GM18502 (cell line): Measurements from ENCODE around the gene LYVE1.
A peak's percentile ranks its signal among the peaks of the same experiment; 100 is the strongest.
"Not testable (repeated sequence)": the region's sequence is repeated elsewhere in the genome, so short reads cannot be mapped to it uniquely, and the experiment has no call there.

Experiments
- ATAC-seq: cut with Tn5 transposase; IDR thresholded peaks from one replicate; pipeline ENCODE4 v1.9.1; 2021; ENCODE audit warnings: mild to moderate bottlenecking; ENCODE audit not compliant: unreplicated experiment, poor library complexity

Gene LYVE1, protein sequence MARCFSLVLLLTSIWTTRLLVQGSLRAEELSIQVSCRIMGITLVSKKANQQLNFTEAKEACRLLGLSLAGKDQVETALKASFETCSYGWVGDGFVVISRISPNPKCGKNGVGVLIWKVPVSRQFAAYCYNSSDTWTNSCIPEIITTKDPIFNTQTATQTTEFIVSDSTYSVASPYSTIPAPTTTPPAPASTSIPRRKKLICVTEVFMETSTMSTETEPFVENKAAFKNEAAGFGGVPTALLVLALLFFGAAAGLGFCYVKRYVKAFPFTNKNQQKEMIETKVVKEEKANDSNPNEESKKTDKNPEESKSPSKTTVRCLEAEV

DNA sequence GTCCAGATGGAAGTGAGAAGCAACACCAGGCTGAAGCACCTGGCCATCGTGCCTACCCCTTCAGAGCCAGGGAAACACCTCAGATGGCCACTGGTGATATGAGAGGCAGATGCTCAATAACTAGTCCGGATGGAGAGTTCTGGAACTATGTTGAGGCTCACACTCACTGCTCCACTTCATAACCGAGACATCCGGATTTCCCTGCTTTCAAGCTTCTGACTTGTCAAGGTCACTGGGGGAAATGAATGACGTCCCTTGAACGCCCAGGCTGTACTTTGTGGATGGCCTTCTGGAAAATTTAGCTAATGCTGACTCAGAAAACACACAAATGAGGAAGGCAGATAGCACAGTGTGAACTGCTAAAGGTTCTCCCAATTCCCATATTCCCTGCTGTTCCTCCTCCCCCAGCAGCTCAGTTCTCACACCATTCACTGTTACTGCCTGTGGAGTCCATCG is at the start of gene LYVE1:
TSS of gene LYVE1 (minus strand) at position 180 of the 456 bp plus-strand sequence. CDS start at position 47, 133 bp downstream.
- ATAC-seq = no peak

DNA sequence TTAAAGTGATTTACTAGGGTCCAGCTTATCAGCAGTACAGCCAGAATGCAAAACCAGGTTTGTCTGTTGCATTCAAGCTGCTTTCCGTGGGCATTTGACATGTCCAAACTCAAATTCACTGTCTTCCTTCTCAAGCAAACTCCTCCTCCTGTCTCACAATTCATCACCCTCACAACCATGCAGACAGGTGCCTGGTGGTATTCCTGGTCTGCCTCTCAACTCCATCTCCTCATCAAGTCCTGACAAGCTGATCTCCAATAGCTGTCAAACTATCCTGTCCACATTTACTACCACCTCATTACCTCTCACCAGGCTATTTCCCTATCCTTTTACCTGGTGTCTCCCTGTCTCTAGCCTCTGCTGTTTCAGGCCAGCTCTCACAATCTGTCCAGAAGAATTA is 49.1 kb upstream of the LYVE1 start:
- no peak for ATAC-seq

DNA sequence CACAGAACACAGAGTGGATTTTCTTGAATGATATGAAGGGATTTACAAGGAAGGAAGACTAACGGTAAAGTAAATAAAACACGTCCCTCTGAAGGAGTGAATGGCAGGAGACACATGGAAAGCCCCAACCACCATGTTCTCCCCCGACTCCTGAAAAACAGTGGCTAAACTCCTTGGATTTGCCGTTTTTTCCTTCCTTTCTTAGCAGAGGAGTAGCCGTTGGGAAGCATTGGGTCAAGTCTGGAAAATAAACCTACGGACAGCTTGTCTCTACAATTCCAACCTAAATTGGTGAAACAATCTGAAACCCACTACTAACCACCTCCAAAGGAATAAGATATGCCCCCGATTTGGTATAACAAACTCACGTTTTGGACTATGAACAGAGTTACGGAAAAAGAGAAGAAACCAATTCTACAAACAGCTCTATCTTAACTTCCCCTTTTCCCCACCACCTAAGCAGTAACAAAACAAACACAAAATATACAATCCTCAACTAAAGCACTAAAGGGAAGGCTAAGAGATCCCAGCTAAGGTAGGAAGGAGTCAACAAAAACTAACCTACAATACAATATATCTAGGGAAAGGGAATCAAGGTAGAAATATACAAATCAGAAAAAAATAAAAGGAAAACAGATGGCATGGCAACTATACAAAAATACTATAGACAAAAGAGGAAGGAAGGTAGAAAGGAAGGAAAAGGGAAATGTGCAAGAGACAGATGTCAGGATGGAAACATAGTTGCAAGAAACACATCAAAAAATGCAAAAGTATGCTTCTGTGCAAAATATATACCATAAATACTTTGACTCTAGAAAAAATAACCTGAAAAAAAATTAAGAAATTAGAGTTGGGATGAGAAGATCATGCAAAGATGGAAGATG is 43.8 kb upstream of the LYVE1 start:
- no peak for ATAC-seq

DNA sequence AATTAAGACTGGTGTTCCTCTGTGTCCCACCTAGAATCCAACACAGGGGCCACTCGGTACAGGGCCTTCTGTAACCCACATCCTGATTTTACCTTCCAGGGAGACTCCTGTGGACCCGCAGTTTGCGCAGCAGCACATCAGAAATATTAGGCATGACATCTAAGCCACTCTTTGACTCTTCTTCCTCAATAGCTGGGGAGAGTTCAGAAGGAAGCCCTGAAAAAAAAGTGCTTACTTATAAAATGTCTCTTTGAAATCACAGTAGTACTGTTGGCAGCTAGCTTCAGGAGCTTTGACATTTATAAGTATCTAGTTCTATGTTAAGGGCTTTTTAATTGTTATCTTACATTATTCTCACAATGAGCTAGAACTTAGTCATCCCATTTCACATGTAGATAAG is 41.2 kb upstream of the LYVE1 start:
- ATAC-seq = no peak

DNA sequence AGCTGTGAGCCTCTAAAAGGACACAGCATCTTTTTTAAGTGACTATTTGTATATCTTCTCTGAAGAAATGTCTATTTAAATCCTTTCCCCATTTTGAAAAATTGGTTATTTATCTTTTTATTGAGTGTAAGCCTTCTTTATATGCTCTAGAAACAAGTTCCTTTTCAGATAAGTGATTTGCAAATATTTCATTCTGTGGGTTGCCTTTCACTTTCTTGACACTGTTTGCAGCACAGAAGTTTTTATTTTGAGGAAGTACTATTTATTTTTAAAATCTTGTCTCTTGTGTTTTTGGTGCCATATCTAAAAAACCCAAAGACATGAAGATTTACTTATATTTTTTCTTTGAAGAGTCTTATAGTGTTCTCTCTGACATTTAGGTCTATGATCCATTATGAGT is 40.1 kb upstream of the LYVE1 start:
- ATAC-seq = no peak

DNA sequence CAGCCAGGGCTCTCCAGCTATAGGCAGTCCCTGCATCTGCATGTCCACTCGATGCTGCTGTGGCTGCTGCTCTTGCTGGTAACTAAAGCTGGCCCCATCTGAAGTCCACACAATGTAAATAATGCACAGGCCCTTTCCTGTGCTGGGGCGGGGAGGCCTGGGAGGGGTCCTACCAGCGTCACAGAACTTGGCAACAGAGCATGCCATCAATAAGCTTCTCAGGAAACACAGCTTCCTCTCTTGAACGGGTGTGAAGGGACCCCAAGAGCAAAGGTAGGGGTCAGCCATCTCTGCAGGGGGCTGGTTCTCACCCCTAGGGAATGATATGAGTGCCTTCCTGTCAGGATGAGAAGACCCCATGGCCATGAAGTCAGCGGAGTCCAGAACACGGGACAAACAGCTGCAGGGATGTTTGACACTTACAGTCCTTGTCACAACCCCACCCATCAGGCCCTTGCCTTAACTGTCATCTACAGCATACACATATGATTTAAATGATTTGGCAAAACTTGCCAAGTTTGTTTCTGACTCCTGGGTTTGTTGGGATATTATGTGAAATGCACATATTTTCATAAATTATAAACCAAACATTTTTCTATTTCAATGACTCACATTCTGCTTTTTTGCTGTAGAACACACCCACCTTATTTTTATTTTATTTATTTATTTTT is 39.1 kb upstream of the LYVE1 start:
- ATAC-seq = no peak

DNA sequence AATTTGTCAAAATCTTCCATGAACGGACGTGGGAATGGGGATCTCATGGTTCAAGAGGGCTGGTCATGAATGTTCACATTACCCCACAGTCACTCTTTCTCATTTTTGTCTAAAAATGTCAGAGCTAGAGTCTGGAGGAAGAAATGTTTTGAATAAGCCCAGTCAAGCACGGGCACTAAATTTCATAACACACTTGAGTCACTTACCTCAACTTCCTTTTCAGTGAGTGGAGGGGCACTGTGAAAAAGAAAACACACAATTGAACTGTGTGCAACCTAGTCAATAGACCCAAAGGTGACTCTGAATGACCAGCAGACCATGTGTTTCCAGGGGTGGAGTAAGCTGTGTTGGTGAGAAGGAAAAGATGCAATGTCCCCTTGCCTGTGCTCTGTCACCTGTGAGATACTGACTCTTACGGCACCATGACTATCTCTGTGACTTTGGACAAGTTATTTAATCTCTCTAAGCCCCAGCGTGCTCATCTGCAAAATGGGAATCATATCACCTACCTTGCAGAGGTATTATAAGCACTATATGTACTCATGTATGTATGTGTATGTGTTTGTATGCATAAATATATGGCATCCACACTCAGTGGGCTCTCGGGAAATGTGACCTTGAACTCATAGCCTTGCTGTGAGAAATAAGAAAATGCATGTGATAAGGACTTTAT is 38.2 kb upstream of the LYVE1 start:
- peak; percentile 74 for ATAC-seq

DNA sequence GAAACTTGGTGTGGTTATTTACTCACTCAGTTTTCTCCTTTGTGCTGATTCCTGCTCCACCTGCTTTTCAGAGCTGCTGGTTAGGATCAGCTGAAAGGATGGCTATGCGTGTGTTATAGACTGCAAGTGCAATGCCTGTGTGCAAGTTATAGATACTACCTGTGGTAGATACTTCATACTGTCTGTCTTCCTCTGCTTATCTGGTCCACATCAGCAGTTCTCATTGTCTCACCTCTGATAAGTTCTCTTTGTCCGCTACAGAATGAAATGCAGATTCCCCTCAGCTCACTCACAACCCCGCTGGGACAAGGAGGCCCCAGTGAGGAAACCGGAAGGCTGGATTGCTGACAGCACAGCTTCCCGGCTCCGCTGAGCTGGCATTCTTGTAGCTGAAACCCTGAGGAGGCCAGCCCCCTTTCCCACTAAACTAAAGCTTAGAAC is 37.5 kb upstream of the LYVE1 start:
- no peak for ATAC-seq

DNA sequence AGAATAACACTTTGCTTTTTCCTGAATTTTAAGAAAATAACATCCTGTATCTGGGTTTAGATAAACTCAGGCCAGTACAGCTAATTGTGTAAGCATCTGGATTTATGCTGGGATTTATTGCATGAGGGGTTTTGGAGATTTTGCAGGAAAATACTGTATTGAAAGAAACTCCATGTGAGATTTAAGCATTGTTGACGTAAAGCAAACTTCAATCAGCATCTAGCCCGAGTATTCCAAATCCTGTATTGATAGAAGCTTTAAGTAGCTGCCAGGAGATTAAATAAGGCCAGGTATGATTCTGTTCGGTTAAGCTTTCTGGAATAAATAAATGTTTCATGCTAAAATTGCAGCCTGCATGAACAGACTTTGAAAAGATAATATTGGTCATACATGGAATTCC is 36.3 kb upstream of the LYVE1 start:
- no peak for ATAC-seq

DNA sequence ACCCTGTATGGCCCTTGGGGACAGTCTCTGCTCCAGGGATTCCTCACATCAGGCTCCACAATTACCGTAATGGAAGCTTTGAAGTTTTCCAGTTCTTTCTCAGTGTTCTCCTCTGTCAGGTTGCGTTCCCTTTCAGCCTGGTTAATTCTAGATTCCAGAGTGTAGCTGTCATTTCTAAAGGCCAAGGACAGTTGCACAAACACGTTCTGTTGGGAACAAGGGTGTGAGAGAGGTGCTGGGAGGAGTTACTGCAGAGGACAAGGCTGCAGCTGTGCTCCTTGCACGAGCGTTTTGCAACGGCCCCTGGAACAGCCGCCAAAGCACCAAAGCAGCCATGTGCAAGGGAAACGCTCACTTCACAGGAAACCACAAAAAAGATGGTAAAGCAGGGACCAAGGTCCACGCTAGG is 35.9 kb upstream of the LYVE1 start:
- ATAC-seq = no peak

DNA sequence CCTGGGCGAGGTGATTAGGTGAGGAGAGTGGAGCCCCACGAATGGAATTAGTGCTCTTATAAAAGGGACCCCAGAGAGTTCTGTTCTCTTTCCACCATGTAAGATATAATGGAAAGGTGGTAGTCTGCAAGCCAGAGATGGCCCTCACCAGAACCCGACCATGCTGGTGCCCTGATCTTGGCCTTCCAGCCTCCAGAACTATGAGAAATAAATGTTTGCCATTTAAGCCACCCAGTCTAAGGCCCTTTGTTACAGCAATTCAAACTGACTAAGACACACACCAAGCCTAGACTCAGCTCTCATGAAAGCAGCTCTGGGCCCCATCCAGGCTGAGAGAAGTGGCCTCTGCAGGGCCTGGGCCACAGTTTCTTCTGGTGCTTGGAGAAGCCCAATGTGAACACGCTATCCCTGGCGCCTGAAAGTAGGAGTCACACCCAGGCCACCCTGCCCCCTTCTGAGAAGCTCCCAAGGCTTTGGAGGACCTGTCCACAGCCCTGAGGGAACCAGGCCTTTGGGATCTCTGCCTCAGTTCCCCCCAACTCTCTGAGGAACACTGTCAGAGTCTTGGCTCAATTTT is 35.3 kb upstream of the LYVE1 start:
- ATAC-seq = no peak

DNA sequence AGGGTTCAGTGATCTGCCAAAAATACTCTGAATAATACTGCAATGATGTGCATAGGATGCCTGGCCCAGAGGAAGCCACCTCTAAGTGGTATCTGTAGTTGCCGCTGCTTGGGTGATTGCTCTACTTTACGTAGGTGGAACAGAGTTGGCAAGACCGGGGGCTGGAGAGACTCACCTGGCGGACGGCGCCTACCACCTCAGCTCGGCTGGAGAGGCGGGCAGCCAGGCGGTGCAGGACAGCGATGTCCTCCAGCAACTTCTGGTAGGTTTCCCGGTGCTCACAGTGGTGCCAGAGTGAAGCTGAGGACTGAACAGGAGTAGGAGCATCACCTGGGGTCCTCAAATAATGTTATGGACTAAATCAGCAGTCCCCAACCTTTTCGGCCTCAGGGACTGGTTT is 34.5 kb upstream of the LYVE1 start:
- ATAC-seq = no peak

DNA sequence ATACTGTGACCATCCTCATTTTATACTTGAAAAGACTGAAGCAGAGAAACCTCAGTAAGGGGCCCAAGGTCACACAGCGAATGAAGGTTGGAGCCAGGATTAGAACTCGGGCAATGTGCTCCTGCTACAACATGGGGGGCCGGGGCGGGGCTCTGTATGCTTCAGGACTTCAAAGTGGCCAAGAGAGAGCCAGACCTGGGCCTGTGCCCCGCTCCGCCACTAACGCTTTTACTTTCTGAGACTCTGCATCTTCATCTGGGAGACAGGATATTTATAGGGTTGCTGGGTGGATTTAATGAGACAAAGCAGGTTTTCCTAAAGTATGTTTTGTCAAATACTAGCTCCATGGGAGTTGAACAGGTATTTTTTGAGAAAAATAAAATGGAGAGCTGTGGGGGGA is 33.9 kb upstream of the LYVE1 start:
- no peak for ATAC-seq

DNA sequence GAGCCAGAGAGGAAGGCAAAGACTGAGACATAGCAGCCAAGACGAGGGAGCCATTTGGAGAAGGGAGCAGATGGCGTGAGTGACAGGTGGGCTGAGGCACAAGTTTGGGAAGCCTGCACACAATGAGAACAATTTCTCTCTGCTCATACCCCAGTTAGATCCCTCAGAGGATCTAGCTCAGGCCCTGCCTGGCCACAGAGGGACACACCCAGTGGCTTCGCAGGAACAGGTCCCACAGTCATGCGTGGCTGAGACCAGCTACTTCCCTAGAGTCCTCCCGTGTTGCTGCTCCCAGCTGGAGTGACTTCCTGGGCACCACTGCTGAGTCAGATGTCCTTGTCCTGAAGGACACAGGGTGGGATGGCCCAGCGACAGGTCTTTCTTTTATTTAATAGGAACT is 33.4 kb upstream of the LYVE1 start:
- no peak for ATAC-seq

DNA sequence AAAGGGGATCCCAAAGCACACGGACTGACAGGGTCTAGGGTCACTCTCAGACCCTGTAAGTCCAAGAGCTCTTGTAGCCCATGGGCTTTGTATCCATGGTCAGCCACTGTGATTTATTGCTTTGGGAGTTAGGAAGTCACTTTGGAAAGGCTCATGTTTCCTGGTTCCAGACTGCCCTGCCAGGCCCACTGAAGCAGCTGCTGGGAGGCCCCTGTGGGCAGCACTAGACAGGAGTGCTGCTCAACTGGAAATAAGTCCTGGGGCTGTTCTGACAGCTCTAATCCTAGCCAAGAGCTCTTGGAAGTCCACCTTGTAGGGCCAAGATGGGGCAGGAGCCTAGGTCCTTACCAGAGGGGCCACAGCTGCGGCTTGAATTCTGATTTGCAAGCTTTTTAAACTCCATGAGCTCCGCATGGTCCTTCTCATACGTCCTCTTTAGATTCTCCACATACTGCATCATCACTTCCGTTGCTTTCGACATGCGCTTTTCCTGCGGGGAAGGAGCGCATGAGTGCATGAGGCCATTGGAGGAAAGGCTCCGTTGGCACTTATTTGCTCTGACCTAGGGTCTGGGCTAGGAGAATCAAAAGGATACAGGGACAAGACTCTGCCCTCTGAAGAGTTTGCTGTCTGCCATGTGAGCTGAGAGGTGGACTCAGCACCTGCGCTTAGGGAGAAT is 32.2 kb upstream of the LYVE1 start:
- ATAC-seq = no peak

DNA sequence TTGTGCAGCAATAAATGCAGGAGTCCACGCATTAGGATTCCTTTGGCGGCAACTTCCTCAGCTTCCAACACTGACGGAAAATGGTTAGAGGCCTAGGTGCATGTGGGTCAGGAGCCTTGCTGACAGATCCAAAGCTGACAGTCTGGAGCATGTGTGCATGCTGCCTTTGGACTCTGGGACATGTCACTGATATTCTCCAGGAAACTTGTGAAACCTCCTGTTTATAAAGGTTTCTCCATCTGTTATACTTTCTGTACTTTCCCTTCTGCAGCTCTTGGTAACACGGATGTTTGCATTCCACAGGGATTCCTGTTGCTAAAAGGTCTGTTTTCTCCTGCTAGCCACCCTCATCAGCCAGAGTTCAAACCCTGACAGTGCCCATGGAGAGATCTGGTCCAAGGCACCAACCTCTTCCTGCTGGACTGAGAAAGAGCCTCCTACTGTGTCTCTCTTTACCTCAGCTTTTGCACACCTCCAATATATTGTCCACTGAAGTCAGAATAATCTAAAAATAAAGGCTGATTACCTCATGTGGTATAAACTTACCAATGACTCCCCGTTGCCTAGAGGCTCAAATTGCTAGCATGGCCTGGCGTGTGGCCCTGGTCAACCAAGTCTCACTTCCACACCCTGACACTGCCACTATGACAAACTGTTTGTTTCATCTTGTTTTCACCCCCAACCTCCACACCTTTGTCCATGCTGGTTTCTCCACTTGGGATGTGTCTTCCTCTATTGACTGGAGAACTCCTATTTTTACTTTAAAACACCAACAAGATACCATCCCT is 31.1 kb upstream of the LYVE1 start:
- no peak for ATAC-seq

DNA sequence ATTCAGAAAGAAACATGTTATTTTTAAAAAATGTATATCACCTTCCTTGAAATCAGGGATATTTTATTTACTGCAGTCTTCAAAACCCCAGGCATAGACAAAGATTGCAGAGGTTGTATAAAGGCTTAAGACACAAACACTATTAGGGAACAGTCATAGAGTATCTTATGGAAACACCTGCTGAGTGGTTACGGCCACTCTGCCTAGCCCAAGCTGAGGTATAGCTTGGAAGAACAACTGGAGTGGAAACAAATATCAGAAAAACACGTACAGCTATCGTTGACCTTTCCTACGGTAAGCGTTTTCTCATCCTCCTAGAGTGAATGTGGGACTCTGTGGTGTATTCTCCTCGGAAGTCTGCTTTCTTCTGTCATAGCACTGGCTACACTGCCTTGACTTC is 30.4 kb upstream of the LYVE1 start:
- no peak for ATAC-seq

DNA sequence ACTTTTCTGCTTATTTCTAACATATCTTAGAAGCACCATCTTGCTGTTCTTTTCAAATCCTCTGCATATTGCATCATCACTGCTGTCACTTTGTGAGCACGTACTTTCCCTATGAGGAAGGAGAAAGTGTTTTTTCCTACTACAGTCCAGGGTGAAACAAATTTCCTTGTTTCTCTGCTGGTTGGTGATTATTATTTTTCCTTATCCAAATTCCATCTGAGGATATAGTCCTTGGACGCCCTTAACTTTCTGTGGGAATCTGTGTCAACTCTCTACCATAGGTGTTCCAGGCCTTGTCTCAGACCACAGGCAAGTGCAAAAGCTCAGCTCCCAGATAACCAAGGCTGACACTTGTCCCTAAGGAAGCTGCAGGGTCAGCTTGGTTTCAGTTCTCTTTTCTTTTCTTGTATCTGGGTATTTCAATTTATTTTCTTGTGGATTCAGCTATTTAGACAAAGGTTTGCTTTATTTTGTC is 29.4 kb upstream of the LYVE1 start:
- no peak for ATAC-seq

DNA sequence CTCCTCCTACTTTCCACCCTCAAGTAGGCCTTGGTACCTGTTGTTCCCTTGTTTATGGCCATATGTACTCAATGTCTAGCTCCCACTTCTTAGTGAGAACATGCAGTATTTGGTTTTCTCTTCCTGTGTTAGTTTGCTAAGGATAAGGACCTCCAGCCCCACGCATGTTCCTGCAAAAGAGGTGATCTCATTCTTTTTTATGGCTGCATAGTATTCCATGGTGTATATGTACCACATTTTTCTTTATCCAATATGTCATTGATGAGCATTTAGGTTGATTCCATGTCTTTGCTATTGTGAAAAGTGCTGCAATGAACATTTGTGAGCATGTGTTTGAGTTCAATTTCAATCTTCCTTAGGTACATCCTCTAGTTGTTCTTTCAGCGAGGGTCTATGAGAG is 27.4 kb upstream of the LYVE1 start:
- not testable (repeated sequence) for ATAC-seq
